B cell (primary cell): ENCODE results near the gene ADGRD1. TPM values are rescaled to one million over a fixed set of nuclear protein-coding genes. Genes with fewer than 3 reads are reported as not detected.
A peak's percentile ranks its signal among the peaks of the same experiment; 100 is the strongest.

Experiments used
- ATAC-seq: fragments of 200-7000 bp; cut with Tn5 transposase; one replicate; pipeline ENCODE4 v1.10.0; 2021; ENCODE audit warnings: low read depth, mild to moderate bottlenecking, moderate number of reproducible peaks, moderate library complexity
- CTCF ChIA-PET: fragments of 350-600 bp; sonication (Branson Sonifier 250); formaldehyde crosslinking; loops from one replicate; lab custom pipeline; 2021; ENCODE audit warnings: antibody characterized with exemption, inconsistent platforms; lab: Charles Lee
- POLR2A ChIA-PET: fragments of 350-600 bp; sonication (Branson Sonifier 250); formaldehyde crosslinking; loops from one replicate; lab custom pipeline; 2021; ENCODE audit warnings: antibody characterized with exemption; lab: Charles Lee
- DNase-seq: peaks from one replicate; pipeline ENCODE4 v3.0.0; 2013
- H2AFZ ChIP-seq: 2 replicates; pipeline ENCODE4 v1.6.1; 2012; ENCODE audit warnings: mild to moderate bottlenecking, low read depth, low read length; ENCODE audit not compliant: insufficient read depth, poor library complexity, severe bottlenecking
- H3K27ac ChIP-seq, 2 donors: 1 replicate in 1 of 2; 2 replicates in 1 of 2; pipeline ENCODE4 v1.5.1; 2012 to 2013; ENCODE audit warnings: low read length in 2 of 2, mild to moderate bottlenecking in 2 of 2, moderate library complexity in 1 of 2
- H3K27me3 ChIP-seq, 4 experiments: fragments of 200-600 bp in 1 of 4; sonication (generic) in 1 of 4; replicated peaks in 1 of 4; 1 replicate in 2 of 4; 2 replicates in 2 of 4; pipeline versions ENCODE4 v1.6.1 to v1.7.0; 2013 to 2016; ENCODE audit warnings: low read length in 3 of 4, mild to moderate bottlenecking in 2 of 4, mixed read lengths in 1 of 4, moderate library complexity in 1 of 4; ENCODE audit not compliant: insufficient read depth in 4 of 4, control insufficient read depth in 3 of 4; ENCODE audit errors: control extremely low read depth in 1 of 4
- H3K36me3 ChIP-seq, 2 experiments: replicated peaks in 1 of 2; 1 replicate in 1 of 2; 2 replicates in 1 of 2; pipeline versions ENCODE4 v1.6.1 to v1.7.1; 2013; ENCODE audit warnings: low read length in 1 of 2; ENCODE audit not compliant: insufficient read depth in 2 of 2, control insufficient read depth in 1 of 2; ENCODE audit errors: control extremely low read depth in 1 of 2, extremely low read depth in 1 of 2
- H3K4me1 ChIP-seq, 2 donors: fragments of 200-600 bp in 1 of 2; sonication (generic) in 1 of 2; 1 replicate in 1 of 2; 2 replicates in 1 of 2; pipeline versions ENCODE4 v1.5.1 to v1.6.1; 2013 to 2017; ENCODE audit warnings: low read length in 2 of 2; ENCODE audit not compliant: control insufficient read depth in 2 of 2, insufficient read depth in 2 of 2
- H3K4me2 ChIP-seq: replicated peaks from 2 replicates; pipeline ENCODE3; 2012; ENCODE audit warnings: mild to moderate bottlenecking, low read depth, low read length; ENCODE audit not compliant: poor library complexity, severe bottlenecking
- H3K4me3 ChIP-seq, 5 experiments: fragments of 200-600 bp in 1 of 5; sonication (generic) in 1 of 5; 1 replicate in 3 of 5; 2 replicates in 2 of 5; pipeline versions ENCODE4 v1.5.1 to v1.7.0; 2011 to 2016; ENCODE audit warnings: low read length in 4 of 5, mild to moderate bottlenecking in 4 of 5, low read depth in 2 of 5, control low read depth in 1 of 5, moderate library complexity in 1 of 5; ENCODE audit not compliant: insufficient read depth in 1 of 5; ENCODE audit errors: control extremely low read depth in 1 of 5, extremely low read depth in 1 of 5
- H3K79me2 ChIP-seq: fragments of 200-600 bp; sonication (generic); one replicate; pipeline ENCODE4 v1.6.0; 2016; ENCODE audit warnings: low read length; ENCODE audit not compliant: control insufficient read depth, insufficient read depth
- H3K9ac ChIP-seq: fragments of 200-600 bp; sonication (generic); 2 replicates; pipeline ENCODE4 v1.6.1; 2017; ENCODE audit warnings: mild to moderate bottlenecking, low read length, moderate library complexity
- H3K9me3 ChIP-seq, 3 donors: one replicate each; pipeline versions ENCODE4 v1.6.1 to v1.7.1; 2013; ENCODE audit warnings: low read length in 2 of 3; ENCODE audit not compliant: control insufficient read depth in 2 of 3, insufficient read depth in 1 of 3; ENCODE audit errors: control extremely low read depth in 1 of 3
- H4K20me1 ChIP-seq: 2 replicates; pipeline ENCODE4 v1.6.0; 2012; ENCODE audit warnings: mild to moderate bottlenecking, low read length; ENCODE audit not compliant: insufficient read depth, control insufficient read depth, poor library complexity, severe bottlenecking
- H3K27ac Mint-ChIP-seq: one replicate; pipeline ENCODE4 v1.8.0; 2021; ENCODE audit warnings: mixed read lengths
- H3K27me3 Mint-ChIP-seq: one replicate; pipeline ENCODE4 v1.8.0; 2021; ENCODE audit warnings: mixed read lengths
- H3K4me1 Mint-ChIP-seq: one replicate; pipeline ENCODE4 v1.8.0; 2021; ENCODE audit warnings: mixed read lengths
- H3K4me3 Mint-ChIP-seq: one replicate; pipeline ENCODE4 v1.8.0; 2021; ENCODE audit warnings: mixed read lengths
- H3K9me3 Mint-ChIP-seq: one replicate; pipeline ENCODE4 v1.8.0; 2022; ENCODE audit warnings: mixed read lengths; ENCODE audit not compliant: insufficient read depth
- EZH2 ChIP-seq: IDR thresholded peaks from 2 replicates; pipeline ENCODE4 v1.6.1; 2012; ENCODE audit warnings: borderline replicate concordance, low read depth, mild to moderate bottlenecking, moderate library complexity, low read length; ENCODE audit not compliant: insufficient read depth, poor library complexity, severe bottlenecking
- WGBS: methylation state at CpG from one replicate; pipeline ENCODE4 v1.1.5; 2013; ENCODE audit warnings: missing lambda C conversion rate; ENCODE audit not compliant: insufficient coverage; 5-methylcytosine and 5-hydroxymethylcytosine counted together
- intact Hi-C: fragments of 100-400 bp; cut with micrococcal nuclease; formaldehyde crosslinking; loops from one replicate; pipeline ENCODE4 v1.10.0; 2022
- polyA minus RNA-seq: library from RNA; depleted of rRNA, polyadenylated mRNA; stranded (reverse); fragments of >200 nt; gene quantifications from 2 replicates; pipeline ENCODE4 v1.2.3, GENCODE V29; 2012
- polyA plus RNA-seq: library from polyadenylated mRNA; depleted of rRNA; stranded (reverse); fragments of >200 nt; gene quantifications from 2 replicates; pipeline ENCODE4 v1.2.3, GENCODE V29; 2012
- total RNA-seq, 2 donors: library from RNA; stranded (reverse); fragments of 120-200 nt in 1 of 2; gene quantifications; 1 replicate in 1 of 2; 2 replicates in 1 of 2; pipeline versions ENCODE4 v1.2.3 to v1.2.4, GENCODE V29; 2013 to 2022
- TF ChIP-seq, protein P1 (sequence below): fragments of 200-600 bp; IDR thresholded peaks from one replicate; pipeline ENCODE4 v1.8.0; 2022; ENCODE audit warnings: antibody characterized with exemption, mild to moderate bottlenecking

ADGRD1 gene
- total RNA-seq (0.63 and 1.1 TPM in 2 replicates), polyA plus RNA-seq (1.7 and 2.2 TPM in 2 replicates), polyA minus RNA-seq (1.4 and 2.6 TPM in 2 replicates)
- 1.2 TPM for total RNA-seq (2013)

DNA sequence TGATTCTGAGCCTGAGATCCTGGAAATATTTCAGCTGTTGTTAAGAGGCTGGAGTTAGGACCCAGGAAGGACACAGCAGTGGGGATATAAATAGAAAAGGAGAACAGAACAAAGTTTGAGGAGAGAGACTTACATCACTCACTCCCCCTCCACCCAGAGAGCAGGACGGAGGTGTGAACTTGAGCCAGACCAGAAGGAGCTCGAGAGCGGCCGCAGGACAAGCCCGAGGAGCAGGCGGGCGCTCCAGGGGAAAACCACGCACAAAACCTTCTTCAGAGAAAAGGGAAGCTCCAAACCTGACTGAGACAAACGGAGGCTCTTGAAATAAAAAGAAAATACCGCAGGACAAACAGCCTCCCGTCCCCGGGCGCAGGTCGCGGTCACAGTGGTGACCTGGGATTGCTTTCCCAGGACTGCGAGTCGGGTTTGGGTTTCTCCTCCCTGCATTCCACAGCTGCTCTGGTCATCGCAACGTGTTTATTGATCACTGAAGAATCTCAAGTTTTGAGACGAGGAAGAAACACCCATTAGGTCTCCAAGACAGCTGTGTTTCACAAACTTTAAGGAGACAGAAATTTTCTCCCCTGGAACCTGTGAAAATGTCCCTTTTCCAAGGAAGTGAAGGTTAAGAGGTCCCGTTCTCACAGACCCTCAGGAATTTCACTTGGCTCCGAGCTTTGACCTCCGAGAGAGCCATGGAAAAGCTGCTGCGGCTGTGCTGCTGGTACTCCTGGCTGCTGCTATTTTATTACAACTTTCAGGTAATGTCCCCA is at the start of gene ADGRD1:
Gene ADGRD1 (plus strand): TSS at position 137 of the 773 bp plus-strand sequence. CDS start 559 bp downstream, at position 696.
- peak within 1 kb of the TSS in 3 of 5 experiments; percentile 14 to 29 (median 21) for H3K4me3 ChIP-seq
- POLR2A ChIA-PET, result no interaction called here

DNA sequence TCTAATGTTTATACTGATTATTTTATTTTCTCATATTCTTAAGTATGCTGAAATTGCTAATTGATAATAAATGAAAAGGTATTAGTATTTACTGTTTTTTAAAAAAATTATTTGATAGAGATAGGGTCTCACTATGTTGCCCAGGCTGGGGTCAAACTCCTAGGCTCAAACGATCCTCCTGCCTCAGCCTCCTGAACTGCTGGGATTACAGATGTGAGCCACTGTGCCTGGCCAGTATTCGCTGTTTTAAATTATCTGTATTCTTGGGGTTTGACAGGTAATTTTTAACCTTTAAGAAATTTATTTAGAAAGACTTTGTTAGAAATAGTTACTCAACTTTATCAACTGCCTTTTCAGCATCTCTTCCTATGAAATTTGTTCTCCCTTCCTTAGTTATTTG is 49.6 kb upstream of the ADGRD1 start:
- H3K4me3 ChIP-seq, result no peak overlapping the region
- CTCF ChIA-PET, result no interaction called here
- no CpG with 5 or more reads among the region's 2 CpGs for WGBS
- H3K27me3 ChIP-seq, result peaks cover 0 to 9% (median 5%) of the 10 kb centered on the region in 4 experiments
- Mint-ChIP-seq H3K27me3 (peaks cover 15% of the 10 kb centered on the region), H3K4me1 (no peaks in the 10 kb centered on the region), H3K9me3 (no peaks in the 10 kb centered on the region), H3K27ac (no peak overlapping the region), H3K4me3 (no peak overlapping the region)
- no peak overlapping the region for H3K9ac ChIP-seq
- H3K4me1 ChIP-seq, result no peaks in the 10 kb centered on the region
- POLR2A ChIA-PET, result no interaction called here
- ATAC-seq (no peak), DNase-seq (no peak)
- no peaks in the 10 kb centered on the region for H4K20me1 ChIP-seq
- TF ChIP-seq, protein P1, sequence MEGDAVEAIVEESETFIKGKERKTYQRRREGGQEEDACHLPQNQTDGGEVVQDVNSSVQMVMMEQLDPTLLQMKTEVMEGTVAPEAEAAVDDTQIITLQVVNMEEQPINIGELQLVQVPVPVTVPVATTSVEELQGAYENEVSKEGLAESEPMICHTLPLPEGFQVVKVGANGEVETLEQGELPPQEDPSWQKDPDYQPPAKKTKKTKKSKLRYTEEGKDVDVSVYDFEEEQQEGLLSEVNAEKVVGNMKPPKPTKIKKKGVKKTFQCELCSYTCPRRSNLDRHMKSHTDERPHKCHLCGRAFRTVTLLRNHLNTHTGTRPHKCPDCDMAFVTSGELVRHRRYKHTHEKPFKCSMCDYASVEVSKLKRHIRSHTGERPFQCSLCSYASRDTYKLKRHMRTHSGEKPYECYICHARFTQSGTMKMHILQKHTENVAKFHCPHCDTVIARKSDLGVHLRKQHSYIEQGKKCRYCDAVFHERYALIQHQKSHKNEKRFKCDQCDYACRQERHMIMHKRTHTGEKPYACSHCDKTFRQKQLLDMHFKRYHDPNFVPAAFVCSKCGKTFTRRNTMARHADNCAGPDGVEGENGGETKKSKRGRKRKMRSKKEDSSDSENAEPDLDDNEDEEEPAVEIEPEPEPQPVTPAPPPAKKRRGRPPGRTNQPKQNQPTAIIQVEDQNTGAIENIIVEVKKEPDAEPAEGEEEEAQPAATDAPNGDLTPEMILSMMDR, result no peak
- no peak for TF ChIP-seq EZH2
- intact Hi-C loops, result no loop called here
- no peak overlapping the region for H3K27ac ChIP-seq
- peaks cover 0 to 3% (median 1%) of the 10 kb centered on the region in 3 donors for H3K9me3 ChIP-seq
- no peak overlapping the region for H2AFZ ChIP-seq
- H3K36me3 ChIP-seq, result no peaks in the 10 kb centered on the region
- H3K4me2 ChIP-seq, result no peak overlapping the region
- no peaks in the 10 kb centered on the region for H3K79me2 ChIP-seq

More for the DNA sequence above, at the start of gene ADGRD1:
- CTCF ChIA-PET, result no interaction called here
- Mint-ChIP-seq H3K27me3 (peaks cover 13% of the 10 kb centered on the region), H3K4me3 (peak within 1 kb of the TSS; percentile 59), H3K4me1 (peaks cover 10% of the 10 kb centered on the region), H3K9me3 (no peaks in the 10 kb centered on the region), H3K27ac (no peak within 1 kb of the TSS)
- Histone ChIP-seq H3K36me3 (no peaks in the 10 kb centered on the region), H3K9me3 (peaks cover 0 to 4% (median 0%) of the 10 kb centered on the region in 3 donors), H3K79me2 (no peaks in the 10 kb centered on the region), H3K27ac (no peak within 1 kb of the TSS), H3K9ac (peak within 1 kb of the TSS; percentile 24), H3K4me1 (peaks cover 13 to 17% of the 10 kb centered on the region in 2 donors), H3K4me2 (peak within 1 kb of the TSS; percentile 61), H3K27me3 (peaks cover 0 to 23% (median 2%) of the 10 kb centered on the region in 4 experiments), H4K20me1 (no peaks in the 10 kb centered on the region), H2AFZ (peak within 1 kb of the TSS; percentile 57)
- WGBS, result 11% methylated on average over 23 of the region's 24 CpGs
- no peak for ATAC-seq
- TF ChIP-seq, protein P1, result no peak
- TF ChIP-seq EZH2, result no peak
- intact Hi-C loops, result no loop called here
- no peak for DNase-seq
